ENCODE measurements around the gene COL4A2.

COL4A2 gene

GRCh38 chr13:110440946-110441731, 134.1 kb downstream of the COL4A2 start:
- no peak for TF ChIP-seq CTCF (IDR thresholded peaks at IDR 0.05; ENCODE audit: unreplicated experiment in 3 of 3)
- peaks cover 15% of the 10 kb centered on the region for H3K4me1 Mint-ChIP-seq
- peak overlapping the region in 2 of 3 experiments; percentile 89 to 97 for H3K27ac Mint-ChIP-seq
- H3K4me3 Mint-ChIP-seq = no peak overlapping the region
- no peaks in the 10 kb centered on the region for H3K9me3 Mint-ChIP-seq
- no peaks in the 10 kb centered on the region for H3K27me3 Mint-ChIP-seq (ENCODE audit: low read depth)
- H3K36me3 Mint-ChIP-seq (ENCODE audit: low read depth) = peaks cover 63% of the 10 kb centered on the region

- TF ChIP-seq CTCF (IDR thresholded peaks at IDR 0.05; ENCODE audit: unreplicated experiment in 3 of 3) = no peak
- Mint-ChIP-seq H3K36me3 (ENCODE audit: low read depth) (peaks cover 57% of the 10 kb centered on the region), H3K4me1 (peaks cover 13% of the 10 kb centered on the region), H3K9me3 (no peaks in the 10 kb centered on the region), H3K27me3 (ENCODE audit: low read depth) (no peaks in the 10 kb centered on the region), H3K27ac (peak overlapping the region; percentile 17 to 71 (median 40)), H3K4me3 (no peak overlapping the region)
Observed at GRCh38 chr13:110442930-110443621, 136.0 kb downstream of the COL4A2 start.

- no peaks in the 10 kb centered on the region for H3K9me3 Mint-ChIP-seq
- no peak for TF ChIP-seq CTCF (IDR thresholded peaks at IDR 0.05; ENCODE audit: unreplicated experiment in 3 of 3)
- no peak overlapping the region for H3K4me3 Mint-ChIP-seq
- peaks cover 59% of the 10 kb centered on the region for H3K36me3 Mint-ChIP-seq (ENCODE audit: low read depth)
- H3K27ac Mint-ChIP-seq = peak overlapping the region; percentile 40 to 74 (median 43)
- H3K27me3 Mint-ChIP-seq (ENCODE audit: low read depth) = no peaks in the 10 kb centered on the region
- peaks cover 17% of the 10 kb centered on the region for H3K4me1 Mint-ChIP-seq
Observed at GRCh38 chr13:110443622-110444225, 136.6 kb downstream of the COL4A2 start.

GRCh38 chr13:110444226-110444653, 137.2 kb downstream of the COL4A2 start:
- no peaks in the 10 kb centered on the region for H3K27me3 Mint-ChIP-seq (ENCODE audit: low read depth)
- peak overlapping the region in 2 of 3 experiments; percentile 43 to 74 for H3K27ac Mint-ChIP-seq
- H3K4me1 Mint-ChIP-seq = peaks cover 17% of the 10 kb centered on the region
- H3K9me3 Mint-ChIP-seq = no peaks in the 10 kb centered on the region
- peaks cover 58% of the 10 kb centered on the region for H3K36me3 Mint-ChIP-seq (ENCODE audit: low read depth)
- no peak for TF ChIP-seq CTCF (IDR thresholded peaks at IDR 0.05; ENCODE audit: unreplicated experiment in 3 of 3)
- no peak overlapping the region for H3K4me3 Mint-ChIP-seq

- Mint-ChIP-seq H3K27me3 (ENCODE audit: low read depth) (no peaks in the 10 kb centered on the region), H3K9me3 (no peaks in the 10 kb centered on the region), H3K36me3 (ENCODE audit: low read depth) (peaks cover 48% of the 10 kb centered on the region), H3K27ac (peak overlapping the region in 1 of 3 experiments; percentile 74), H3K4me1 (peaks cover 17% of the 10 kb centered on the region), H3K4me3 (no peak overlapping the region)
- no peak for TF ChIP-seq CTCF (IDR thresholded peaks at IDR 0.05; ENCODE audit: unreplicated experiment in 3 of 3)
Observed at GRCh38 chr13:110445183-110445582, 138.1 kb downstream of the COL4A2 start.
